ENCODE data around the gene EN2. TPM values are rescaled to one million over a fixed set of nuclear protein-coding genes. Genes with fewer than 3 reads are reported as not detected.

Gene EN2
- total RNA-seq, 4 donors from 2014 or later, result 0.15 to 2.1 TPM; not detected in 2

DNA sequence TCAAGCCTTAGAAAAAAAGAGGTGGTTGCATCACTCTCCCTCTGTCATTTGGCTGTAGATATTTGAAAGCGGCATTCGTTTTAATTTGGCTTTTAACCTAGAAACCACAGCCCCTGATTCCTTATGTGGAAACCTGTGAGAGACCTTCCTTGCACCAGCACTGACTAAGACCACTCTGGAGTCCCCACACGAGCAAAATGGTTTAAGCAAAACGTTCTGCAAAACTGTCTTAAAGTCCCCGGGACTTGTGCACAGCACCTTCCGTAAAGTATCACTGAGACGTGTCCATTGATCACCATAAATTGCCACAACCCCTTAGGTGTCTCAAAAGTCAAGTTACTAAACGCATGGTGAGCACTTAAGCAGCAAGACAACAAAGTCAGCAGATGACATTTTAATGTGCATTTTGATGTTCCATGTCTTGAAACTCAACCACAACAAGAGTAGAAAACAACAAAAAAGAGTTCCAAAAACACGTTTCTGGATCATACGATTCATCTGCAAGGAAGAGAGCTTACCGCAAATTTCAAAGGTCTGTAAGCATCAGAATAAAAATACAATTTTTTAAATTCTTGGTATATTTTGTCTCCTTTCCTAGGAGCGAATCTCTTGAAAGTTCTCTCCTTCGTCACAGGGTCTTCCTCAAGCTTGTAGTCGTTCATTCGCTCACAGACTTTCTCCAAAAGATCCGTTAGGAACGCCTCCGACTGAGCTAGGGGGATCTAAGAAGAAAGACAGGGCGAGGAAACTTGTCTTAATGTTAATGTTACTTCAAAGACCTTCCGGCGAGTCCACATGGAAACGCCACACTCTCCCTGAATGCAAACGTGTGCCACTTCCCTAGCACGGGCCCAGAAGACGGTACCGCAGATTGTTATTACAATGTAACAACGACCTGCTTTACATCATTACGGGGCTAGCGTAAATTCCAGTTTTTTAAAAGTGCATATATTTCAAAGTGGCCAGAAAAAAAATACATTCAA lies 50.7 kb downstream of the EN2 start:
- Histone ChIP-seq H3K36me3 (no peaks in the 10 kb centered on the region), H3K4me1 (no peaks in the 10 kb centered on the region), H3K4me3 (no peak overlapping the region), H3K9me3 (no peaks in the 10 kb centered on the region), H3K27ac (no peak overlapping the region), H3K27me3 (peaks cover 11 to 92% of the 10 kb centered on the region in 2 donors)
- intact Hi-C loops (cut with DNase I; ENCODE audit: low total_unique reads), result no loop called here
- no peak for DNase-seq
- TF ChIP-seq POLR2A (IDR thresholded peaks at IDR 0.05), result no peak
- no peak for TF ChIP-seq CTCF (IDR thresholded peaks at IDR 0.05)

DNA sequence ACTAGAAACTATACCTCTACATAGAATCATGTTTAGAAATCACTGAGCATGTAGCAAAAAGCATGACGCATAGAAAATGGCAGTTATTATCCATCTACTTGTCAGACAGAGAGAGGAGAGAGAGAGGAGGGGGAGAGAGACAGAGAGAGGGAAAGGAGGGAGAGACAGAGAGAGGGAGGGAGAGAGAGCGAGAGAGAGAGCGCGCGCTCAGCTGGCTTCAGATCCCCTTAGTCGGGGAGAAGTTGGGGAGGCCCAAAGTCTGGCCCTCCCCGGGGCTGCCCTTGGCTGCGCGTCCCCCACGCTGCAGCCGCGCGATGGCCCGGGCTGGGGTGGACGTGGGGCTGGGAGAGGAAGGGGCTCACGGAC lies 51.4 kb downstream of the EN2 start:
- no peaks in the 10 kb centered on the region for H3K9me3 ChIP-seq
- intact Hi-C loops (cut with DNase I; ENCODE audit: low total_unique reads), result no loop called here
- H3K4me1 ChIP-seq, result no peaks in the 10 kb centered on the region
- H3K27me3 ChIP-seq, result peaks cover 11 to 85% of the 10 kb centered on the region in 2 donors
- no peak overlapping the region for H3K4me3 ChIP-seq
- H3K27ac ChIP-seq, result no peak overlapping the region
- no peak for TF ChIP-seq POLR2A (IDR thresholded peaks at IDR 0.05)
- no peak for TF ChIP-seq CTCF (IDR thresholded peaks at IDR 0.05)
- no peak for DNase-seq
- H3K36me3 ChIP-seq, result no peaks in the 10 kb centered on the region

GRCh38 chr7:155509725-155510551 lies 52.0 kb downstream of the EN2 start:
- no peaks in the 10 kb centered on the region for H3K9me3 ChIP-seq
- intact Hi-C loops (cut with DNase I; ENCODE audit: low total_unique reads), result no loop called here
- DNase-seq, result no peak
- H3K36me3 ChIP-seq, result no peaks in the 10 kb centered on the region
- H3K27me3 ChIP-seq, result peaks cover 11 to 79% of the 10 kb centered on the region in 2 donors
- no peaks in the 10 kb centered on the region for H3K4me1 ChIP-seq
- H3K4me3 ChIP-seq, result no peak overlapping the region
- no peak for TF ChIP-seq CTCF (IDR thresholded peaks at IDR 0.05)
- no peak for TF ChIP-seq POLR2A (IDR thresholded peaks at IDR 0.05)
- no peak overlapping the region for H3K27ac ChIP-seq

GRCh38 chr7:155510975-155511701 lies 53.2 kb downstream of the EN2 start:
- Histone ChIP-seq H3K36me3 (no peaks in the 10 kb centered on the region), H3K9me3 (no peaks in the 10 kb centered on the region), H3K4me1 (no peaks in the 10 kb centered on the region), H3K4me3 (no peak overlapping the region), H3K27me3 (peaks cover 11 to 67% of the 10 kb centered on the region in 2 donors), H3K27ac (no peak overlapping the region)
- intact Hi-C loops (cut with DNase I; ENCODE audit: low total_unique reads), result no loop called here
- TF ChIP-seq POLR2A (IDR thresholded peaks at IDR 0.05), result no peak
- no peak for TF ChIP-seq CTCF (IDR thresholded peaks at IDR 0.05)
- DNase-seq, result no peak

Data from uterus (tissue), 4 donors.